Renal cortex interstitium (tissue), 15 donors: ENCODE measurements around the gene BEND4. TPM values are rescaled to one million over a fixed set of nuclear protein-coding genes. Genes with fewer than 3 reads are reported as not detected.
"Not testable (repeated sequence)": the region's sequence is repeated elsewhere in the genome, so short reads cannot be mapped to it uniquely, and the experiment has no call there.

ENCODE experiments used
- DNase-seq, 11 donors: peaks; one replicate each; pipeline ENCODE4 v3.0.0-alpha.2; 2013; ENCODE audit warnings: low read depth in 9 of 11, low spot score in 4 of 11; ENCODE audit errors: extremely low read depth in 1 of 11
- long read RNA-seq, 16 experiments: transcript quantifications; one replicate each; lab custom pipeline, GENCODE V29; 2026
- polyA plus RNA-seq, 3 donors: library from polyadenylated mRNA; unstranded; fragments of 120-200 nt; gene quantifications; one replicate each; pipeline ENCODE4 v1.2.1, GENCODE V29; 2013; ENCODE audit not compliant: insufficient read length in 3 of 3

The BEND4 gene
- polyA plus RNA-seq: 1 to 10 TPM; 1.3 to 1.5 (median 1.4) TPM
- long read RNA-seq, donor 1: 0 reads
- long read RNA-seq, donor 2: 0 reads
- long read RNA-seq, donor 3: 0 reads
- long read RNA-seq, donor 4: 0 reads
- long read RNA-seq, donor 5: 0 reads
- long read RNA-seq, donor 6: 0 reads
- long read RNA-seq, donor 7: 0 reads
- long read RNA-seq, donor 8: 0 reads
- long read RNA-seq, donor 9: 0 reads
- long read RNA-seq, donor 10: 0 reads
- long read RNA-seq, donor 11: 0 reads
- long read RNA-seq, donor 12: 0 reads
- long read RNA-seq, donor 13: 0 reads
- long read RNA-seq, donor 14: 0 reads
- long read RNA-seq, donor 15: 0 reads
- long read RNA-seq, donor 16: 0 reads

DNA sequence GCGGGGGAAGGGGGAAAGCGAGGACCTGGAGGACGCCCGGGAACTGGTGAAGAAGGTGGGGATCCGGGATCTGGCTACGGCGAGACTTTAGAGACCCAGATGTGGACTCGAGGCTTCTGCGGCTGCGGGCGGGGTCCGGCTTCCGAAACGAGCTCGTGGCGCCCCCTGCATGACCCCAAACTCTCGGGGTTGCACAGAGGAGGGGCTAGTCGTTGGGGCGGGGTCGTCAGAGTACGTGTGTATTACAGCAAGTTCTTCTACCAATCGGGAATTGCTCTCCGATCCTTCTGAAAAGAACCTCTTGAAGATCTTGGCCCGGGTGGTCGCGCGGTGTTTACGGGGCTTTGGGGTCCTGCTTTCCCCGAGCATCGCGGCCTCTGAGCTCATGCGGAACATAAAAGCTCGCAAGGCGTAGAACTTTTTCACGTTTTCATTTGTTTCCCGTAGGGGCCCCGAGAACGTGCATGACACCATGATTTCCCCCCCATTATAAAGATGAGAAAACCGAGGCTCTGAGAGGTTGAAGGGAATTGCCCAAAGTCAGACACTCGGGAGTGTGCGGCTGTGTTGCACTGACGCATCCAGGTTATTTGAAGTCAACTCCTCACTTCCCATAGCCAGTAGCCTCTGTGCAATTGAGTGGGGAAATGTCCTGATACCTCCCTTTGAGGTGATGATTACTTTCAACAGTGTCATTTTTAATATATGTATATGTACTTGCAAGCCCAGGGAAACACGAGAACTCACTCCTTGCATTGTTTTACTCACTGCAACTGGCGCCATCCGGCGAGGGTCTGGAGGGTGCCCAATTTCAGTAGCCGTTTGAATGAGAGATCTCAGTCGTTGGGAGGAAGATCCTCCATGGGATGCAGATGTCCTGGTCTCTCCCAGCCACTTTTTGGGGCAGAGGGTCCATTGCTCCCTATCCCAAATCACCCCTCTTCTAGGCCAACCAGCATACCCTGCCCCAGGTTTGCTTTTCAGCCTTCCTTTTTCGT lies at the start of gene BEND4:
Gene BEND4 (minus strand): TSS at position 149 of the 998 bp plus-strand sequence. CDS start 512 bp downstream, outside the sequence.
- DNase-seq: peak in 4 of 11 donors; percentile 17 to 32 (median 26)

DNA sequence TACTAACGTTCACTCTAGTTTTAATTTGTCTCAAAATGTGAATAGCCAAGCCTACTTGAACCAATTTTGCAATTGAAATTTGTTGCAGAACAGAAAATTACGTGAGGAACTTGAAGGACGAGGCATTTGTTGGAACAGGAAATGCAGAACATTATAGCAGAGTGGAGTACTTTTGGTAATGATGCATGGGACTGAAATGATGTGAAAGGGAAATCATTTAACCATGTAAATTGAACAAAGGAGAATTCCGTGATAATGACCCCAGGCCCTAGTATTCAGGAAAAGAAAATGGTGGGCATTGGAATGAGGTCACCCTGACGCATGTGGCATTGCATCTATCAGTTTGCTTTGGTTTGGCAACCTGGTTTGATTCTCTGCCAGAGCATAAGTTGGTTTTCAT lies 44.9 kb upstream of the BEND4 start:
- DNase-seq: no peak

DNA sequence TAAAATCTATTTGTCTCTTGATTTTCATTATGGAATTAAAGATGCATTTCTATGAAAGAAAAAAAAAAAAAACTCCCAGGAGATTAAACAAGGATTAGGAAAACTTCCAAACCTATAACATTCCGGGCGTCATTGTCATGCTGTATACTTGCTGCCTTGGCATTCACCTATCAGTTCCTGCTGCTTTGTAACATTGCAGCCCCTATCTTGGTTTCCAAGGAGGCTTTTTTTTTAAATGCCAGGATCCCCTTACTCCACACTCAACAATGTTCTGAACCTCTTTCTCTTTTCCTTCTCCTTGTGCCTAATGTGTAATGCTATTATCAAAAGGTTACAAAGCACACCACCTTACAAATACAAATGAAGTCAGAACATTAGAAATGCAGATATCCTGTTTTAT lies 20.5 kb upstream of the BEND4 start:
- no peak for DNase-seq

DNA sequence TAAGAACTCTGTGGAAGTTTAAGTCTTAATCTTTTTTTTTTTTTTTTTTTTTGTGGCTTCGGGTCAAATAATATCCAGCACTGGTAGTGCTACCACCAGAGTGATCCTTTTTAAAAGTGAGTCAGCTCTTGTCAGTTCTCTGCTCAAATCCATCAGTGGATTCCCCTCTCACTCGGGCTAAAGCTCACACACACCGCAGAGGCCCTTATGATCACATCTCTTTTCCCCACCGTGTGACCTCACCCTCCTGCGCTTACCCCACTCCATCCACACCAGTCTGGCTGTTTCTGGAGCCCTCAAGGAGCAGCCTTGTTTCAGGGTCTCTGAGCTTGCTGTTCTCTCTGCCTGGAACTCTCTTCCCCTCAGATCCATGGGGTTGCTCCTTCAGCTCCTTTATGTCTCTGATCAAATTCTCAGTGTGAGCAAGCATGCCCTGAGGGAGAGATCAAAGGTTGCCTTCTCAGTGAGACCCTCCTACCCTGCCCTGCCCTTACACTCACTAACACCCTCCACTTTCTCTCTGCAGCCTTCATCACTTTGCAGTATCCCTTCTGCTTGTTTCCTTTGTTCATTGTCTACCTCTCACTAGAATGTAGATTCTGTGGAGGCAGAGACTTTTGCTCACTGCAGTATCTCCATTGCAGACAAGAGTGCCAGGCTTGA lies 19.8 kb upstream of the BEND4 start:
- DNase-seq: no peak

DNA sequence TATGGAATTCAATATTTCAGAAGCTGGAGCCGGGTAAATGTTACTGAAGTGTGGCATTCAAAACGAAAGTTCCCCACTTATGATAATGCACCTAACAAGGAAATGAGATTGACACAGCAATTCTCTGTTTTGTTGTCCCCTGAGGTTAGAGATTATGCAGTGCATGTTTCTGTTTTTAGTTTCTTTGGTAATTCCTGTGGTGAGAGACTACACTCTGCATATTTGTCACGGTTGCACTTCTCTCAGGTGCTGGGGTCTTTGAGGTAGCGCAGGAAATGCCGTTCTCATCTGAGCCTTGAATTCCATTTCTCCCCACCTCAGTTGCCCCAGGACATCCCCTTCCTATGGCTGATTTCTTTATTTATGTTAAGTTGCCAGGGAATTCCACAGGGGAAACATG lies 15.3 kb upstream of the BEND4 start:
- no peak for DNase-seq

DNA sequence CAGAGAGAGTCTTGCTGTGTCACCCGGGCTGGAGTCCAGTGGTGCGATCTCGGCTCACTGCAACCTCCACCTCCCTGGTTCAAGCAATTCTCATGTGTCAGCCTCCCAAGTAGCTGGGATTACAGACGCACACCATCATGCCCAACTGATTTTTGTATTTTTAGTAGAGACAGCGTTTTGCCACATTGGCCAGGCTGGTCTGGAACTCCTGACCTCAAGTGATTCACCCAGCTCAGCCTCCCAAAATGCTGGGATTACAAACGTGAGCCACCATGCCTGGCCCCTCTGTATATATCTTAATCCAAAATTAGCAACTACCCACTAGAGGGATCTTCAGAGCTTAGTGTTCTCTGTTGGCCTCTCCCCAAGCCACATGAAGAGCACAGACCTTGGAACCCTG lies 13.7 kb upstream of the BEND4 start:
- not testable (repeated sequence) for DNase-seq

DNA sequence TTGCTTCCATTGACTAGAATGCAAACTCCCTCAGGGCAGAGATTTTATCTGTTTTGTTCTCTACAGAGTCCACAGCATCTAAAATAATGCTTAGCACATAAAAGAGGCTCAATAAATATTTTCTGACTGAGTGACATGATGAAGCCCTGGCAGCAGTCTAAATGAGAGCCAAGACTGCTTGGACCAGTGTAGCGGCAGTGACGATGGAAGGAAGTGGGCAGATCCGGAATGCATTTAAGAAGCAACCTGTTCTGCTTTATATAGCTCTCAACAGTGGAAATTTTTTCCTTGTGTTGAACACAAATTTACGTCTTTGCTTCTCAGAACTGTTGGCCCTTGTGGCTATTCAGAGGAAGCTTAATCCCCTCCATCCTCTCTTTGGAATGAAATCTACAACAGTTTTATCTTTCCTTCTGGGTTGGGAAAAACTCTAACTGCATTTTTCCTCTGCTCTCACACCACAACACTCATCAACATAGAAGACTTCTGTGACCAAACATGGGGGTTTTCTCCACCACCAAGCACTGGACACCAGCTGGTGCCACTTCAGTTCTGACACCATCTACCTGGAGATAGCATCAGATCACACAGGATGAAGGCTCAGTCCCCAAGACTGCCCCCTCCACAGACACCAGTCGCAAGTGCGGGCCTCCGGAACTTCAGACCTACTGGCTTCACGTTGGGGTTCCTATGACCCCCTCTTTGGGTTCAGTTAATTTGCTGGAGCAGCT lies 7.0 kb upstream of the BEND4 start:
- no peak for DNase-seq

DNA sequence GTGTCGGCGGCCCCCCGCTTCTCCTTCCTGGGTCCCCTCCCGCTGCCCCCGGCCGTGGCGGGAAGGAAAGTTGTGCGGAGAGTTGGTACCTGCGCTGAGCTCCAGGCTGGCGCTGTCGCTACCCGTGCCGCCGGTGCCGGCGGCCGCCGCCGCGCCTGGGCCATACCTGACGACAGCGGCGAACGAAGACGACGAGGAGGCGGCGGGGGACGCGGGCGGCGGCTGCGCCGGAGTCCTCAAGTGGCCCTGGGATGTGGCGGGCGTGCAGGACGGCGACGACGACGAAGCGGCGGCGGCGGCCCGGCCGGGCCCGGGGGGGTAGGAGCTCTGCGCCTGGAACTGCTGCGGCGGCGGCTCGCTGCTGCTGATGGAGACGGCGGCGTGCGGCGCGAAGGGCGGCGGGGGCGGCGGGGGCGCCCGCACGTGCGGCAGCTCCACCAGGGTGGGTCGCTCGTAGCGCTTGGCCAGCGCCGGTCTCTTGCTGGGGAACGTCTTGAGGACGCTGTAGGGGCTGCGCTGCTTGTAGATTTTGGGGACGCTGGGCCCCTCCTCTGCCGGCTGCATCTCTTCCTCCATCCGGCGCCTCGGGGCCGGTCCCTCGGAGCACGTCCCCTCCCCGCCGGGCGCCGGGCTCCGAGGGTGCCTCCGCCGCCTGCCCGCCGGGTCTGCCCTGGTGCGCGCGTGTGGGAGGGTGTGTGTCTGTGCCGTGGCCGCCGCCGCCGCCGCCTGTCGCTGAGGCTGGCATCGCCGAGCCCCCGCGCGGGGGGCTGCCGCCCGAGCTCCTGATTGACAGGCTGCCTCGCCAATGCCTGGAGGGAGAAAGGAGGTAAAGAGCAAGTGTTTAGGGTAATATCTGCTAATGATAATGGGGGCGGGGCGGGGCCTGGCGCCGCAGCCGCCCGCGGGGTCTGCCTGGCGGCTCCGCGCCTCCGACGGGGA lies 618 bp downstream of the BEND4 start:
- peak in 6 of 11 donors; percentile 35 to 54 (median 48) for DNase-seq

DNA sequence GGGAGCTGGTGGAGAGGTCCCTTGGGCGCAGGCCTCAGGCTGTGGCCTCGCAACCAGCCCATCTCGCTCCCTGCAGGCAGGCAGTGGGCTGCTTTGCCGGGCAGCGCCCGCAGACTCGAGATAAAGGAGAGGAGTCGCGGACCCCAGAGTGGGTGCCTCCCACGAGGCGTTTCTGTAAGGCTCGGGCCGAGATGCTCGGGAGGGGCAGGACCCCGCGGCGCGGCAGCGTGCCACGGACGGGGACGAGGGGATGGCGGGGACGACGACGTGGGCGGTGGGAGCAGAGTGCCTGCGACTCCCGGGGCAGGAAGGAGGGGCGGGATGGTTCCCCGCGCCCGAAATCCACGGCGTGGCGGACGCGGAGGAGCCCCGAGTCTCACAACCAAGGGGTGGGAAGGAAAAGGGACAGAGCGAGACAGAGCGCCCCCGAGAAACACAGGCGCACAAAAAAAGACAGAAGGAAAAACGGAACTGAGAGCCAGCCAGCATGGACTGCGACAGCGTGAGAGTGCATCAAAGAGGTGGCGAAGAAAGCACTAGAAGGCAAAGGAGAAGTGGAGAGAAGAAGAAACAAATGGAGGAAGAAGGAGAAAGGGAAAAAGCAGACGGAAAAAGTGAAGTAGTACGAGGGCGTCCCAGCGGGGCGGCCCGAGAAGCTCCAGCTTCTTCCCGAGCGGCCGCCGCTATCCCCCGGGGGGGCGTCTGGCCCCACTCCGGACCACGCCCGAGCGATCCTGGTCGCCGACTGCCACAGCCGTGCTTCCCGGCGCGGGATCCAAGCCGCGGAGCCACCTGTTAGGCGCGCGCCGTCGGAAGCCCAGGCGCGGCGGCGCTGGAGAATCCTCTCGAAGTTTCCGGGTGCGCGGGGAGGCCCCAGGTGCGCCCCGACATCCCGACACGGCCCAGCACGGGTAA lies 1.5 kb downstream of the BEND4 start:
- peak in 3 of 11 donors; percentile 8 to 11 (median 9) for DNase-seq

DNA sequence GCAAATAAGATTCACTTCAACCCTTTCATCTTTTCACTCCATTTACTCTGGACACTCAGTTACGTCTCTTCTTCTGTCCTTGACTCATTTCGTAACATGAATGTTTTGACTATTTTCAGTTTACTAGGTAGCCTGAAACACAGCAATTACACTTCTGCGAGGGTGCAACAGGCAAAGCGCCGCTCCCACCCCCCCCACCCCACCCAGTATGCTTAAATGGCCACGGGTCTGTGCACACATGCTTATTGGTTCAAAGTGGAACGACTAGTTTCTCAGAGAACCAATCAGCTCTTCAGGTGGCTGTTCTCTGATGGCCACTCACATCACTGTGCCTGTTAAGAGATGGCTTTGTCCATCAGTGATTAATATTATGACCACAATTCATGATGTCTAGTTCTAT lies 3.5 kb downstream of the BEND4 start:
- DNase-seq: no peak

DNA sequence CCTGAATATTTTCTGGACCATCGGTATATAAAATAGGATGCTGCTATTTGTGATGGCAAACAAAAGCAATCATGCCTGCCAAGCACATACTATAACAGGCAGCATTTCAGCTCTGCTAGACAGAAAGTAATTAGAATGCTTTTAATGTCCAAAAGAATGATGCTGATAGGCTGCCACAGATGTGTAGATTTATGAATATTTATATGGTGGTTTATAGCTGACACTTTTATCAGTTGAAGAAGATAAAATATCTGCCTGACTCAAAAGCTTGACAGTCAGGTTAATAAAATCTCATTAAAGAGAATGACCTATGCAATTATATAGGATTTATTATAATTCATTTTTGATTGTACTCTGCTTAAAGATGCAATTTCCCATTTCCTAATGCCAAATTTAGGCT lies 4.0 kb downstream of the BEND4 start:
- DNase-seq: no peak

DNA sequence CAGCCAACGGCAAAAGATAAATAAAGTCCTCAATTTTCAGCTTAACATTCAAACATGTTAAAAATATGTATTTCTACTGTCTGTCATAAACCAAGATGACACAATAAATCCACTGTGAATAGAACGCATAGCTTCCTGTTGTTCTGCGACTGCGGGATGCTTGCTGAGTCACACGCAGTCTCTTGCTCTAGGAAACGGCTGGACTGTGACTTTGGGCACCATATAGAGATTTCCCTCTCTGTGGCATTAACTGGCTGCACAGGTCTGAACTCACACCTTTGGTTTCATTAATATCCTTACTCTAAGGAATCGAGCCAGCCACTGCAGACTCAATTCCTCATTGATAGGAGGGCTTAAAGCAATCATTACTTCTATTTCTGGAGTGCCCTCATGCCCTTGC lies 8.4 kb downstream of the BEND4 start:
- no peak for DNase-seq

DNA sequence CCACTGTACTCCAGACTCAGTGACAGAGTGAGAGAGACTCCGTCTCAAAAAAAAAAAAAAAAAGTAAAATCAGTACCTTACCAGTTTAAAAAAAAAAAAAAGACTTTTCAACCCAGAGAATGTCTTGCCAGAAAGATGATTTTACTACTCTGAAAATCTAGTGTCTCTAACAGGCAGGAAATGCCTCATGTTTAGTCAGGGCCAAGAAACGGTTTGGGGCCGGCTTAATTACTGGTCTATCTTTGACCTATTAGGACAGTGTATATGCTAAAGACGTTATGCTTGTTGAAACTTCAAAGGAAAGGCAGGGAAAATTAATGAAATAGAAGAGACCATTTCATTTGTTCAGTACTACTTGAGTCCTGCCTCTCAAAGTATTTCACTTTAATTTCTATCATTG lies 9.9 kb downstream of the BEND4 start:
- no peak for DNase-seq

DNA sequence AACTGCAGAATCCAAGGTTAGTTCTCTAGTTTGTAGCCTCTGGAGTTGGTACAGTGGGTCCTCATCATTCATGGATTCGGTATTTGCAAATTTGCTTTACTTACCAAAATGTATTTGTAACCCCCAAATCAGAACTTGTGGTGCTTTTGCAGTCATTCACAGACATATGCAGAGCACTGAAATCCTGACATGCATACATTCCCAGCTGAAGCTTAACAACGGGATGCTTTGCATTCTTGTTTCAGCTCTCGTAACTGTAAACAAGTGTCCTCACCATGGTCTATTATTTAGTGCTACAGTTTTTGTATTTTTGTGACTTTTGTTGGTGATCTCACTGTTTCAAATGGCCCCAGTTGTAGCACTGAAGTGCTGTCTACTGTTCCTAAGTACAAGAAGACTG lies 16.1 kb downstream of the BEND4 start:
- DNase-seq: no peak

DNA sequence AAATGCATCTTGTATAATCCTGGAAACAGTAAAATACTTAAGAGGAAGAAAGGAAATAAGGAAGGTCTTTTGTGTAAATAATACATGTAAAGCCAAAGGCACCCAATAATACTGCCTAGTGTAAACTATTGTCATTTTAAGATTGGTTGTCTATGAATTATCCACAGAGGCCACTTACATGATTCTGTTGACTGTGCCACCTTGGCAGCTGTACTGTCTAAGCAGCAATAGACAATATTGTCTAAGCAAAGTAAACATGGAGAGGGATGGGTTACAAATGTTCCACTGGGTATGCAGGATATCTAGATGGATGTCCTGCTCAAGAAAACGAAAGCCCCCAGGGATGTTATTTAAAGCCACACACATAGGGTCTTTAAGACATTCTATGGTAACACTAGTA lies 19.4 kb downstream of the BEND4 start:
- DNase-seq: no peak

DNA sequence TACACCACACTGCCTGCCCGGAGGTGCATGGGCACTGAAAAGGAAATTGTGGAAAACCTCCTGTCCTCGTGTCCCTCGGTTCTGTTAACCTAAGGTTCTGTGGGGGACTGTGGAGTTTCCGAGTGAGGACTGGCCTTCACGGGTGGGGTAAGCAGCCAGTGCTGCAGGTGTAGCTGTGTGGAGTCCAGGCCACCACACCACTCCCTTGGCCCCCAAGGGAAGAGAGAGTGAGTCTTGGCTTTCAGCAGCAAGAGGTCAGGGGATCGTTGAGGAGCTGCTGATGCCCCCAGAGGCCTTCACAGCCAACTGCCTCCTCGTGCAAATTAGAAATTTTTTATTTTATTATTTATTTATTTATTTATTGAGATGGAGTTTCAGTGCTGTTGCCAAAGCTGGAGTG lies 20.4 kb downstream of the BEND4 start:
- no peak for DNase-seq
